ENCODE results near the gene TEKT2.

TEKT2 gene

GRCh38 chr1:36124404-36125128, 40.7 kb downstream of the TEKT2 start:
- DNase-seq (ENCODE audit: low spot score), result no peak
- POLR2A ChIA-PET (ENCODE audit: low non-redundant PET), result no interaction called here
- CTCF ChIA-PET, result no interaction called here
- TF ChIP-seq CTCF (conservative IDR thresholded peaks at IDR 0.05; ENCODE audit: low read depth), result no peak
- no peak overlapping the region for H3K27ac ChIP-seq

- CTCF ChIA-PET, result no interaction called here
- DNase-seq (ENCODE audit: low spot score), result no peak
- H3K27ac ChIP-seq, result no peak within 1 kb of the TSS
- TF ChIP-seq CTCF (conservative IDR thresholded peaks at IDR 0.05; ENCODE audit: low read depth), result no peak
- POLR2A ChIA-PET (ENCODE audit: low non-redundant PET), result no interaction called here
Observed at GRCh38 chr1:36125129-36125991, 41.5 kb downstream of the TEKT2 start, which contains the start of gene COL8A2. TSS of gene COL8A2 (minus strand) at chr1:36125222. CDS start at chr1:36100242, 24,980 bp downstream.

- POLR2A ChIA-PET (ENCODE audit: low non-redundant PET), result no interaction called here
- TF ChIP-seq CTCF (conservative IDR thresholded peaks at IDR 0.05; ENCODE audit: low read depth), result no peak
- H3K27ac ChIP-seq, result no peak overlapping the region
- DNase-seq (ENCODE audit: low spot score), result no peak
- CTCF ChIA-PET, result no interaction called here
Observed at GRCh38 chr1:36126005-36126716, 42.3 kb downstream of the TEKT2 start.

GRCh38 chr1:36126797-36127500, 43.1 kb downstream of the TEKT2 start:
- POLR2A ChIA-PET (ENCODE audit: low non-redundant PET), result no interaction called here
- CTCF ChIA-PET, result interaction anchor here (0.7 kb wide), 1 partner anchor 302 kb away, joined by 4 read pairs; no protein-coding TSS in a partner anchor
- no peak overlapping the region for H3K27ac ChIP-seq
- no peak for TF ChIP-seq CTCF (conservative IDR thresholded peaks at IDR 0.05; ENCODE audit: low read depth)
- no peak for DNase-seq (ENCODE audit: low spot score)

- TF ChIP-seq CTCF (conservative IDR thresholded peaks at IDR 0.05; ENCODE audit: low read depth), result no peak
- ChIA-PET CTCF (no interaction called here), POLR2A (ENCODE audit: low non-redundant PET) (no interaction called here)
- H3K27ac ChIP-seq, result no peak overlapping the region; the same call in 1 of the 2 replicates
- DNase-seq (ENCODE audit: low spot score), result no peak
Observed at GRCh38 chr1:36128126-36128904, 44.4 kb downstream of the TEKT2 start.
